Liver (tissue), 9 donors: ENCODE results near the gene NME4. TPM values are rescaled to one million over a fixed set of nuclear protein-coding genes. Genes with fewer than 3 reads are reported as not detected.

Source experiments
- DNase-seq: peaks from one replicate; pipeline ENCODE4 v3.0.0-alpha.2; 2017; ENCODE audit warnings: low spot score
- H3K27ac ChIP-seq, 2 donors: one replicate each; pipeline ENCODE4 v1.7.0; 2013; ENCODE audit warnings: inconsistent platforms in 2 of 2, low read length in 2 of 2, control low read depth in 1 of 2, low read depth in 1 of 2, mild to moderate bottlenecking in 1 of 2
- H3K27me3 ChIP-seq, 4 donors: one replicate each; pipeline versions ENCODE4 v1.6.1 to v1.7.0; 2013; ENCODE audit warnings: low read length in 3 of 4, inconsistent platforms in 1 of 4, mild to moderate bottlenecking in 1 of 4, moderate library complexity in 1 of 4; ENCODE audit not compliant: control insufficient read depth in 4 of 4, insufficient read depth in 4 of 4
- H3K36me3 ChIP-seq, 4 donors: one replicate each; pipeline versions ENCODE4 v1.6.1 to v1.7.0; 2013; ENCODE audit warnings: low read length in 3 of 4, mild to moderate bottlenecking in 3 of 4, low read depth in 1 of 4, moderate library complexity in 1 of 4; ENCODE audit not compliant: control insufficient read depth in 4 of 4, insufficient read depth in 3 of 4
- H3K4me1 ChIP-seq, 4 donors: one replicate each; pipeline versions ENCODE4 v1.6.1 to v1.7.0; 2013; ENCODE audit warnings: low read length in 3 of 4, mild to moderate bottlenecking in 3 of 4, moderate library complexity in 1 of 4; ENCODE audit not compliant: control insufficient read depth in 4 of 4, insufficient read depth in 4 of 4
- H3K4me3 ChIP-seq, 3 donors: one replicate each; pipeline versions ENCODE4 v1.6.1 to v1.7.0; 2013; ENCODE audit warnings: low read length in 3 of 3, control low read depth in 1 of 3, low read depth in 1 of 3, mild to moderate bottlenecking in 1 of 3
- H3K9ac ChIP-seq, 2 donors: one replicate each; pipeline ENCODE4 v1.7.0; 2013; ENCODE audit warnings: low read length in 2 of 2, mild to moderate bottlenecking in 2 of 2, moderate library complexity in 2 of 2, control low read depth in 1 of 2, low read depth in 1 of 2
- H3K9me3 ChIP-seq, 4 donors: one replicate each; pipeline versions ENCODE4 v1.6.1 to v1.7.0; 2013; ENCODE audit warnings: low read length in 3 of 4; ENCODE audit not compliant: control insufficient read depth in 4 of 4
- ATF3 ChIP-seq: IDR thresholded peaks from 2 replicates; pipeline ENCODE4 v1.6.1; 2016; ENCODE audit warnings: antibody characterized with exemption
- CTCF ChIP-seq: fragments of 150-350 bp; IDR thresholded peaks from 2 replicates; pipeline ENCODE4 v1.5.1; 2017; ENCODE audit warnings: improper control_type of control experiment, low read depth, low read length; ENCODE audit not compliant: missing input control
- EGR1 ChIP-seq, 2 donors: IDR thresholded peaks; 2 replicates each; pipeline ENCODE4 v1.6.1; 2016 to 2018; ENCODE audit warnings: antibody characterized with exemption in 2 of 2, low read depth in 2 of 2
- FOXA1 ChIP-seq: IDR thresholded peaks from 2 replicates; pipeline ENCODE4 v1.6.1; 2016; ENCODE audit warnings: antibody characterized with exemption
- FOXA2 ChIP-seq: IDR thresholded peaks from 2 replicates; pipeline ENCODE4 v1.6.1; 2016; ENCODE audit warnings: antibody characterized with exemption
- HNF4A ChIP-seq, 2 donors: conservative IDR thresholded peaks; 2 replicates each; pipeline ENCODE4 v1.6.1; 2016; ENCODE audit warnings: antibody characterized with exemption in 2 of 2, mild to moderate bottlenecking in 2 of 2
- MAX ChIP-seq: IDR thresholded peaks from 2 replicates; pipeline ENCODE4 v1.6.1; 2016; ENCODE audit warnings: antibody characterized with exemption
- NR2F2 ChIP-seq: IDR thresholded peaks from 2 replicates; pipeline ENCODE4 v1.6.1; 2016; ENCODE audit warnings: antibody characterized with exemption
- RAD21 ChIP-seq, 2 donors: IDR thresholded peaks; 2 replicates each; pipeline ENCODE4 v1.6.1; 2016; ENCODE audit warnings: antibody characterized with exemption in 2 of 2, mild to moderate bottlenecking in 2 of 2
- REST ChIP-seq: IDR thresholded peaks from 2 replicates; pipeline ENCODE4 v1.6.1; 2016; ENCODE audit warnings: antibody characterized with exemption, mild to moderate bottlenecking
- RXRA ChIP-seq, 2 donors: IDR thresholded peaks; 2 replicates each; pipeline ENCODE4 v1.6.1; 2017 to 2018; ENCODE audit warnings: antibody characterized with exemption in 2 of 2, mild to moderate bottlenecking in 1 of 2
- SP1 ChIP-seq: IDR thresholded peaks from 2 replicates; pipeline ENCODE4 v1.6.1; 2018; ENCODE audit warnings: antibody characterized with exemption, mild to moderate bottlenecking
- YY1 ChIP-seq: IDR thresholded peaks from 2 replicates; pipeline ENCODE4 v1.6.1; 2016; ENCODE audit warnings: antibody characterized with exemption, mild to moderate bottlenecking
- ZBTB33 ChIP-seq: IDR thresholded peaks from 2 replicates; pipeline ENCODE4 v1.6.1; 2016; ENCODE audit warnings: antibody characterized with exemption
- WGBS: extraction: QIAGEN DNeasy Blood & Tissue Kit; methylation state at CpG from one replicate; pipeline ENCODE4 v1.1.7; 2013; 5-methylcytosine and 5-hydroxymethylcytosine counted together
- polyA plus RNA-seq, 2 donors: library from polyadenylated mRNA; stranded (reverse) in 1 of 2; unstranded in 1 of 2; fragments of 200-250 nt in 1 of 2; fragments of >200 nt in 1 of 2; fragmentation: Nextera tagmentation in 1 of 2; extraction: Ambion mirVana in 1 of 2; gene quantifications; one replicate each; pipeline versions ENCODE4 v1.2.1 to v1.2.3, GENCODE V29; 2013 to 2015
- total RNA-seq, 2 donors: library from RNA; depleted of rRNA; stranded (reverse); fragments of >200 nt; gene quantifications; one replicate each; pipeline ENCODE4 v1.2.3, GENCODE V29; 2014
- donor health status: healthy.
- donor health status: healthy.
- donor health status: healthy.
- donor health status: healthy.
- donor health status: healthy.

The NME4 gene
- total and polyA plus RNA-seq, 4 donors = 39.2 to 118 (median 83.9) TPM

GRCh38 chr16:359067-359763 lies 37.8 kb upstream of the NME4 start:
- 70% methylated on average over 19 of the region's 19 CpGs for WGBS
- TF ChIP-seq HNF4A (conservative IDR thresholded peaks at IDR 0.05) (peak in 1 of 2 donors; percentile 10), YY1 (no peak), MAX (no peak)
- Histone ChIP-seq H3K4me1 (peaks cover 0 to 3% (median 2%) of the 10 kb centered on the region in 4 donors), H3K4me3 (no peak overlapping the region), H3K27ac (no peak overlapping the region), H3K9me3 (no peaks in the 10 kb centered on the region), H3K9ac (no peak overlapping the region), H3K36me3 (no peaks in the 10 kb centered on the region), H3K27me3 (no peaks in the 10 kb centered on the region)
- no peak for DNase-seq

GRCh38 chr16:359871-360697 lies 36.9 kb upstream of the NME4 start:
- Histone ChIP-seq H3K4me3 (no peak overlapping the region), H3K36me3 (no peaks in the 10 kb centered on the region), H3K4me1 (peaks cover 0 to 3% (median 2%) of the 10 kb centered on the region in 4 donors), H3K27ac (no peak overlapping the region), H3K9me3 (no peaks in the 10 kb centered on the region), H3K9ac (no peak overlapping the region), H3K27me3 (no peaks in the 10 kb centered on the region)
- TF ChIP-seq SP1 (no peak), FOXA2 (no peak), FOXA1 (no peak), EGR1 (IDR thresholded peaks at IDR 0.05; ENCODE audit: low read depth in 2 of 2) (no peak), ATF3 (no peak), RXRA (IDR thresholded peaks at IDR 0.05) (no peak), RAD21 (IDR thresholded peaks at IDR 0.05) (no peak), MAX (no peak), CTCF (no peak), ZBTB33 (no peak), NR2F2 (no peak), REST (no peak)
- no peak for DNase-seq
- 95% methylated on average over 47 of the region's 47 CpGs for WGBS
